ENCODE measurements around the gene MYO3B. TPM values are rescaled to one million over a fixed set of nuclear protein-coding genes. Genes with fewer than 3 reads are reported as not detected.

MYO3B gene
- total RNA-seq, 1 experiment from 2014 or later = 0.52 TPM

DNA sequence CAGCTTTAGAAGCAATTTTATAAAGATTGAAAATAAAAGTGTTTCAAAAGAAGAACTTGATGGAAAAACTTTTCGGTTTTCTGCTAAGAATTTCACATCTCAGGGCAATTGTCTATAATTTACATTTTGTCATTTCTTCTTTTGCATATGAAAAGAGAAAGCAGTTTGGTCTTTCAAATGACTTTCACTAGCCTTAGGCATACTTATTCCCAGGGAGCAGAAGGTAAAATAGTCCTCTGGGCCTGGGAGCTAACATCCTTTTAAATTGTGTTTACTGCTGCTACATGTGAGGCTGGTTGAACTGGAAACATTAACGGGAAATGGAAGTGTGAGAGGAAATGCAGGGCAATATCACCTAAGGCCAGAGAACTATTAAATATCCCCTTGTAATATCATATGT, 37.1 kb downstream of the MYO3B start:
- BruUV-seq (replicated peaks) = no TSS peak
- ChIA-PET POLR2A (ENCODE audit: low non-redundant PET) (no interaction called here), CTCF (no interaction called here)
- Histone ChIP-seq H3K9me3 (ENCODE audit: low read depth, low read length, poor library complexity, severe bottlenecking) (peaks cover 6% of the 10 kb centered on the region), H3K4me3 (ENCODE audit: low read depth, low read length, poor library complexity, severe bottlenecking) (no peak overlapping the region), H3K27me3 (replicated peaks; ENCODE audit: insufficient read depth, low read depth, low read length, poor library complexity) (no peaks in the 10 kb centered on the region), H3K36me3 (ENCODE audit: insufficient read depth, low read length, poor library complexity, severe bottlenecking) (no peaks in the 10 kb centered on the region), H3K4me1 (ENCODE audit: insufficient read depth, low read length, poor library complexity, severe bottlenecking) (no peaks in the 10 kb centered on the region), H3K27ac (ENCODE audit: low read depth, low read length, poor library complexity, severe bottlenecking) (no peak overlapping the region)
- intact Hi-C loops (cut with micrococcal nuclease; ENCODE audit: unreplicated experiment) = no loop called here
- no peak for DNase-seq (ENCODE audit: low spot score)
- TF ChIP-seq CTCF (conservative IDR thresholded peaks at IDR 0.05; ENCODE audit: low read depth, low read length) = no peak
- TF ChIP-seq EZH2 (IDR thresholded peaks at IDR 0.05; ENCODE audit: borderline replicate concordance, low read depth, low read length, poor library complexity, severe bottlenecking) = no peak

GRCh38 chr2:170216428-170216827, 38.5 kb downstream of the MYO3B start:
- intact Hi-C loops (cut with micrococcal nuclease; ENCODE audit: unreplicated experiment) = no loop called here
- H3K9me3 ChIP-seq (ENCODE audit: low read depth, low read length, poor library complexity, severe bottlenecking) = no peaks in the 10 kb centered on the region
- ChIA-PET POLR2A (ENCODE audit: low non-redundant PET) (no interaction called here), CTCF (no interaction called here)
- TF ChIP-seq CTCF (conservative IDR thresholded peaks at IDR 0.05; ENCODE audit: low read depth, low read length) (no peak), EZH2 (IDR thresholded peaks at IDR 0.05; ENCODE audit: borderline replicate concordance, low read depth, low read length, poor library complexity, severe bottlenecking) (no peak)
- no peak overlapping the region for H3K27ac ChIP-seq (ENCODE audit: low read depth, low read length, poor library complexity, severe bottlenecking)
- no peaks in the 10 kb centered on the region for H3K36me3 ChIP-seq (ENCODE audit: insufficient read depth, low read length, poor library complexity, severe bottlenecking)
- H3K27me3 ChIP-seq (replicated peaks; ENCODE audit: insufficient read depth, low read depth, low read length, poor library complexity) = no peaks in the 10 kb centered on the region
- no TSS peak for BruUV-seq (replicated peaks)
- H3K4me3 ChIP-seq (ENCODE audit: low read depth, low read length, poor library complexity, severe bottlenecking) = no peak overlapping the region
- DNase-seq (ENCODE audit: low spot score) = no peak
- H3K4me1 ChIP-seq (ENCODE audit: insufficient read depth, low read length, poor library complexity, severe bottlenecking) = peaks cover 7% of the 10 kb centered on the region

GRCh38 chr2:170216981-170217380, 39.0 kb downstream of the MYO3B start:
- DNase-seq (ENCODE audit: low spot score) = no peak
- Histone ChIP-seq H3K27ac (ENCODE audit: low read depth, low read length, poor library complexity, severe bottlenecking) (no peak overlapping the region), H3K4me1 (ENCODE audit: insufficient read depth, low read length, poor library complexity, severe bottlenecking) (peaks cover 13% of the 10 kb centered on the region), H3K27me3 (replicated peaks; ENCODE audit: insufficient read depth, low read depth, low read length, poor library complexity) (no peaks in the 10 kb centered on the region), H3K9me3 (ENCODE audit: low read depth, low read length, poor library complexity, severe bottlenecking) (no peaks in the 10 kb centered on the region), H3K36me3 (ENCODE audit: insufficient read depth, low read length, poor library complexity, severe bottlenecking) (no peaks in the 10 kb centered on the region), H3K4me3 (ENCODE audit: low read depth, low read length, poor library complexity, severe bottlenecking) (no peak overlapping the region)
- intact Hi-C loops (cut with micrococcal nuclease; ENCODE audit: unreplicated experiment) = no loop called here
- no TSS peak for BruUV-seq (replicated peaks)
- CTCF ChIA-PET = no interaction called here
- POLR2A ChIA-PET (ENCODE audit: low non-redundant PET) = no interaction called here
- no peak for TF ChIP-seq EZH2 (IDR thresholded peaks at IDR 0.05; ENCODE audit: borderline replicate concordance, low read depth, low read length, poor library complexity, severe bottlenecking)

- Histone ChIP-seq H3K9me3 (ENCODE audit: low read depth, low read length, poor library complexity, severe bottlenecking) (no peaks in the 10 kb centered on the region), H3K27me3 (replicated peaks; ENCODE audit: insufficient read depth, low read depth, low read length, poor library complexity) (no peaks in the 10 kb centered on the region), H3K27ac (ENCODE audit: low read depth, low read length, poor library complexity, severe bottlenecking) (no peak overlapping the region), H3K4me3 (ENCODE audit: low read depth, low read length, poor library complexity, severe bottlenecking) (no peak overlapping the region), H3K4me1 (ENCODE audit: insufficient read depth, low read length, poor library complexity, severe bottlenecking) (peaks cover 21% of the 10 kb centered on the region), H3K36me3 (ENCODE audit: insufficient read depth, low read length, poor library complexity, severe bottlenecking) (no peaks in the 10 kb centered on the region)
- no peak for TF ChIP-seq CTCF (conservative IDR thresholded peaks at IDR 0.05; ENCODE audit: low read depth, low read length)
- no peak for TF ChIP-seq EZH2 (IDR thresholded peaks at IDR 0.05; ENCODE audit: borderline replicate concordance, low read depth, low read length, poor library complexity, severe bottlenecking)
- DNase-seq (ENCODE audit: low spot score) = no peak
- ChIA-PET POLR2A (ENCODE audit: low non-redundant PET) (no interaction called here), CTCF (no interaction called here)
- no TSS peak for BruUV-seq (replicated peaks)
- intact Hi-C loops (cut with micrococcal nuclease; ENCODE audit: unreplicated experiment) = no loop called here
Observed at GRCh38 chr2:170217778-170218251, 39.9 kb downstream of the MYO3B start.
